Vagina (tissue), 2 donors: ENCODE measurements around the gene CDX1. TPM values are rescaled to one million over a fixed set of nuclear protein-coding genes. Genes with fewer than 3 reads are reported as not detected.
A peak's percentile ranks its signal among the peaks of the same experiment; 100 is the strongest.

ENCODE experiments used
- DNase-seq, 2 donors: peaks; one replicate each; pipeline ENCODE4 v3.0.0-alpha.2; 2017; ENCODE audit errors: extremely low spot score in 2 of 2
- H3K27ac ChIP-seq: fragments of 200-600 bp; sonication (generic); one replicate; pipeline ENCODE4 v1.5.1; 2019
- H3K27me3 ChIP-seq: fragments of 200-600 bp; sonication (generic); one replicate; pipeline ENCODE4 v1.5.1; 2019
- H3K36me3 ChIP-seq, 2 donors: fragments of 200-600 bp; sonication (generic); one replicate each; pipeline ENCODE4 v1.5.1; 2017 to 2019
- H3K4me1 ChIP-seq: fragments of 200-600 bp; sonication (generic); one replicate; pipeline ENCODE4 v1.5.1; 2019
- H3K4me3 ChIP-seq, 2 donors: fragments of 200-600 bp; sonication (generic); 1 replicate in 1 of 2; 2 replicates in 1 of 2; pipeline ENCODE4 v1.5.1; 2016 to 2019
- H3K9me3 ChIP-seq: fragments of 200-600 bp; sonication (generic); one replicate; pipeline ENCODE4 v1.5.1; 2019
- POLR2A ChIP-seq, 2 donors: fragments of 450-650 bp; IDR thresholded peaks; one replicate each; pipeline ENCODE4 v1.6.1; 2017; ENCODE audit warnings: antibody characterized with exemption in 2 of 2, mild to moderate bottlenecking in 2 of 2, moderate library complexity in 2 of 2
- POLR2AphosphoS5 ChIP-seq, 2 donors: sonication (generic); formaldehyde crosslinking; IDR thresholded peaks; one replicate each; pipeline ENCODE4 v1.9.0; 2017; ENCODE audit warnings: antibody characterized with exemption in 2 of 2, mild to moderate bottlenecking in 2 of 2, low read depth in 1 of 2; ENCODE audit not compliant: insufficient read depth in 1 of 2
- intact Hi-C: fragments of 100-400 bp; cut with DNase I; formaldehyde crosslinking; loops from one replicate; pipeline ENCODE4 v1.15.1; 2023
- total RNA-seq: library from RNA; depleted of rRNA; stranded (reverse); fragments of >200 nt; gene quantifications from one replicate; pipeline ENCODE4 v1.2.3, GENCODE V29; 2016
- TF ChIP-seq, protein P1 (sequence below), 3 experiments: fragments of 450-650 bp in 2 of 3; fragments of 200-600 bp in 1 of 3; sonication (generic) in 1 of 3; IDR thresholded peaks; one replicate each; pipeline ENCODE4 v1.5.1; 2017 to 2019; ENCODE audit warnings: antibody characterized with exemption in 3 of 3, mild to moderate bottlenecking in 2 of 3, moderate library complexity in 2 of 3

Gene CDX1
- total RNA-seq, 1 donor from 2014 or later, result not detected

DNA sequence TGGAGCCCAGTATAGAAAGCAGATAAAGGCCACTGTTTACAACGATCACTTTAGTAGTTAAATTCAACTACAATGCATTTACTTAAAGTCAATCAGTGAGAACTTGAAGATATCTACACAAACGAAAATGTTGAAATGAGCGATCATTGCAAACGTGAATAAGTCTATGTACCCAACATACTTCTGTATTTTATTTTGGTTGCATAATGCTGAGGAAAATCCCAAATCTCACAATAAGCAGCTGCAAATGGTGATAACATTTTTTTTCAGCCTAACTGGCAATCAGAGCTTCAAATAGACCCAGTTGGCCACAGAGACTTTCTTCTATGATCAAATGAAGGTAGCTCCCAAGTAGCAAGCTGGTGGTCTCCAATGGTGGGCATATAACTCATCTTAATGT, 43.0 kb upstream of the CDX1 start:
- TF ChIP-seq POLR2AphosphoS5 (IDR thresholded peaks at IDR 0.05; ENCODE audit: insufficient read depth in 1 of 2, low read depth in 1 of 2) (no peak), POLR2A (IDR thresholded peaks at IDR 0.05) (no peak)
- TF ChIP-seq, protein P1, sequence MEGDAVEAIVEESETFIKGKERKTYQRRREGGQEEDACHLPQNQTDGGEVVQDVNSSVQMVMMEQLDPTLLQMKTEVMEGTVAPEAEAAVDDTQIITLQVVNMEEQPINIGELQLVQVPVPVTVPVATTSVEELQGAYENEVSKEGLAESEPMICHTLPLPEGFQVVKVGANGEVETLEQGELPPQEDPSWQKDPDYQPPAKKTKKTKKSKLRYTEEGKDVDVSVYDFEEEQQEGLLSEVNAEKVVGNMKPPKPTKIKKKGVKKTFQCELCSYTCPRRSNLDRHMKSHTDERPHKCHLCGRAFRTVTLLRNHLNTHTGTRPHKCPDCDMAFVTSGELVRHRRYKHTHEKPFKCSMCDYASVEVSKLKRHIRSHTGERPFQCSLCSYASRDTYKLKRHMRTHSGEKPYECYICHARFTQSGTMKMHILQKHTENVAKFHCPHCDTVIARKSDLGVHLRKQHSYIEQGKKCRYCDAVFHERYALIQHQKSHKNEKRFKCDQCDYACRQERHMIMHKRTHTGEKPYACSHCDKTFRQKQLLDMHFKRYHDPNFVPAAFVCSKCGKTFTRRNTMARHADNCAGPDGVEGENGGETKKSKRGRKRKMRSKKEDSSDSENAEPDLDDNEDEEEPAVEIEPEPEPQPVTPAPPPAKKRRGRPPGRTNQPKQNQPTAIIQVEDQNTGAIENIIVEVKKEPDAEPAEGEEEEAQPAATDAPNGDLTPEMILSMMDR (IDR thresholded peaks at IDR 0.05), result no peak
- Histone ChIP-seq H3K27me3 (no peaks in the 10 kb centered on the region), H3K9me3 (no peaks in the 10 kb centered on the region), H3K4me3 (no peak overlapping the region), H3K4me1 (no peaks in the 10 kb centered on the region), H3K36me3 (peaks cover 0 to 88% of the 10 kb centered on the region in 2 donors), H3K27ac (peak overlapping the region; percentile 48)
- no peak for DNase-seq
- intact Hi-C loops, result no loop called here

DNA sequence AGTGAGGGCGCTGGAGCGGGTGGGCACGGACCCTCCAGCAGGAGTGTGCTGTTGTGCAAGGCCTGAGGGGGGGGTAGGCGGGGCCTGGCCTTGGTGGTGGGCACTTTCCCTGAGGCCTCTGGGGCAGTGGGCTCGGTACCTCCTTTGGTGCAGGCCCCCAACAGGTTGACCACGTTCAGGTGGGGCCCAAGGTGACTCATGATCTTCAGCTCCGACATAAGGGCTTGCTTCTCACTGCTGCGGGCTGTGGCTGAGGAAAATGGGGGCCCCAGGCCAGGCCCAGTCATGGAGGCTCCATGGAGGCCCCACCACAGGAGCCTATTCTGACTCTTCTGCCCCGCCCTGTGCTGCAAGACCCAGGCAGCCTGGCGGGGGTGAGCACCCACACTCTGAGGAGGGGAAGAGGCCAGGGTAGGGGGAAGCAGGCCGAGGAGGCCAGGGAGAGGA, 42.4 kb upstream of the CDX1 start:
- TF ChIP-seq POLR2A (IDR thresholded peaks at IDR 0.05) (no peak), POLR2AphosphoS5 (IDR thresholded peaks at IDR 0.05; ENCODE audit: insufficient read depth in 1 of 2, low read depth in 1 of 2) (peak in 1 of 2 donors; percentile 62)
- TF ChIP-seq, protein P1 (IDR thresholded peaks at IDR 0.05), result no peak
- Histone ChIP-seq H3K9me3 (no peaks in the 10 kb centered on the region), H3K4me3 (no peak overlapping the region), H3K4me1 (no peaks in the 10 kb centered on the region), H3K27ac (peak overlapping the region; percentile 17), H3K36me3 (peaks cover 0 to 88% of the 10 kb centered on the region in 2 donors), H3K27me3 (no peaks in the 10 kb centered on the region)
- no peak for DNase-seq
- intact Hi-C loops, result no loop called here

DNA sequence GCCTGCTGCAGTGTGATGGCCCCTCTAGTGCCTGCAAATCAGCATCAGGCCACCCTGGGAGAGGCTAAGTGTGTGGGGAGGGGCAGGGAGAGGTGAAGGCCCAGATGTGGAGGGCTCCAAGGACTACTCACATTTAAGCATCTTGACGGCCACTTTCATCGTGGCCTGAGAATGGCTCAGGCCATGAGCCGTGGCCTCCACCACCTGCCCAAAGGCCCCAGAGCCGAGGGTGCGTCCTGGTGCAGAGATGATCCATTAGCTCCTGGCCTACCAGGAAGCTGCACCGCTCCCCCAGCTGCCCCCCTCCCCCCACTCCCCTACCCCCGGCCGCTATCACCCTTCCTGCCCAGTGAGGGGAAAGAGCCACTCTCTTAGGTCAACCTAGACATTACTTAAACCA, 42.0 kb upstream of the CDX1 start:
- Histone ChIP-seq H3K27me3 (no peaks in the 10 kb centered on the region), H3K4me1 (peaks cover 2% of the 10 kb centered on the region), H3K9me3 (no peaks in the 10 kb centered on the region), H3K27ac (peak overlapping the region; percentile 17), H3K36me3 (peaks cover 0 to 88% of the 10 kb centered on the region in 2 donors), H3K4me3 (no peak overlapping the region)
- no peak for DNase-seq
- TF ChIP-seq, protein P1 (IDR thresholded peaks at IDR 0.05), result no peak
- TF ChIP-seq POLR2A (IDR thresholded peaks at IDR 0.05), result no peak
- TF ChIP-seq POLR2AphosphoS5 (IDR thresholded peaks at IDR 0.05; ENCODE audit: insufficient read depth in 1 of 2, low read depth in 1 of 2), result peak in 1 of 2 donors; percentile 12
- intact Hi-C loops, result no loop called here

DNA sequence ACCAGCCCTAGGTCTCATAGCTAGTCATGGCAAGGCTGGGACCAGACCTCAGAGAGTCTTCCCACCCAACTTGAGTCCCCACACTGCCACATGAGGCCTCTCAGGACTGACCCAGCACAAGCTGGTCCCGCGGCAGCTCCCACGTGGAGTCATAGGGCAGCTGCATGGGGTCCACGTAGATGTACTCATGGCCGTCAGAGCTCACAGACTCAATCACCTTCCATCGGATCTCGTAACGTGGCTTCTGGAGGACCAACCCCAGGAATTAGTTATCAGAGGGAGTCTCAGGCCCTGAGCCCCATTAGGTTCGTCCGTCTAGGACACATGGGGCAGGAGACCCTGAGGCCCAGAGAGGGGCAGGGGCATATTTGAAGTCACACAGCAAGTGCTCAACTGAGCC, 41.2 kb upstream of the CDX1 start:
- intact Hi-C loops, result no loop called here
- H3K4me3 ChIP-seq, result no peak overlapping the region
- DNase-seq, result no peak
- no peaks in the 10 kb centered on the region for H3K27me3 ChIP-seq
- no peaks in the 10 kb centered on the region for H3K9me3 ChIP-seq
- TF ChIP-seq POLR2AphosphoS5 (IDR thresholded peaks at IDR 0.05; ENCODE audit: insufficient read depth in 1 of 2, low read depth in 1 of 2) (peak in 1 of 2 donors; percentile 50), POLR2A (IDR thresholded peaks at IDR 0.05) (no peak)
- TF ChIP-seq, protein P1 (IDR thresholded peaks at IDR 0.05), result no peak
- H3K4me1 ChIP-seq, result peaks cover 8% of the 10 kb centered on the region
- H3K36me3 ChIP-seq, result peaks cover 0 to 83% of the 10 kb centered on the region in 2 donors
- H3K27ac ChIP-seq, result peak overlapping the region; percentile 43

DNA sequence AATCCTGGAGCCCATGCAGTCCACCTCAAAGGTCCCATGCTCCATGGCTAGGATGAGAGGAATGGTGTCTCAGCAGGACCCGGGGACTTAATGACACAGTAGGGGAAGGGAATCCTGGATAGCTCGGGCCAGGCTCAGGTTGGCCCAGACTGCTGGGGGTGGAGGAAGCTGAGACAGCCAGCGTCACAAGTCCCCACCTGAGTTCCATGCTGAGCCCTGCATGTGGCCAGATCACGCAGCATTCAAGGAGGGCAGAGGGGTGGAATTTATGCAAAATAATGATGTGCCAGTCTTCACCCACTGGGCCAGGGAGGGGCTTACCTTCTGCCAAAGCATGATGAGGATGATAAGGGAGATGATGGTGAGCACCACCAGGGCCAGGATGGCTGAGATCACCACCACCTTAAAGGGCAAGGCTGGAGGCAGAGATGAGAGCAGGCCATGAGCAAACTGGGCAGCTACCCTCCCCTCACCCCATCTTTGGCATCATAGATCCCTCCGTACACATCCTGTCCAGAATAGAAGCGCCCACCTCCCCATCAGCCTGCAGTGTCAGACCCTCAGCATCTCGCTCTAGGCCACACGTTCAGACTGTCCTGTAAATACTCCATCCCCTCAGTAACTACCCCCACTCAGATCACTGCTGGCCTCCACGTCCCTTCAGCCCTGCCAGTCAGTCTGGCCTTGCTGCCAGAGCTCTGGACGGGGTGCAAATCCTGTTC, 40.2 kb upstream of the CDX1 start:
- Histone ChIP-seq H3K4me3 (no peak overlapping the region), H3K27ac (no peak overlapping the region), H3K36me3 (peaks cover 0 to 73% of the 10 kb centered on the region in 2 donors), H3K4me1 (peaks cover 15% of the 10 kb centered on the region), H3K9me3 (no peaks in the 10 kb centered on the region), H3K27me3 (no peaks in the 10 kb centered on the region)
- no peak for DNase-seq
- intact Hi-C loops, result no loop called here
- TF ChIP-seq POLR2AphosphoS5 (IDR thresholded peaks at IDR 0.05; ENCODE audit: insufficient read depth in 1 of 2, low read depth in 1 of 2), result peak in 1 of 2 donors; percentile 23
- TF ChIP-seq, protein P1 (IDR thresholded peaks at IDR 0.05), result no peak
